ENCODE results near the gene RPS6KA6.
"Not testable (repeated sequence)": the region's sequence is repeated elsewhere in the genome, so short reads cannot be mapped to it uniquely, and the experiment has no call there.

Gene RPS6KA6

DNA sequence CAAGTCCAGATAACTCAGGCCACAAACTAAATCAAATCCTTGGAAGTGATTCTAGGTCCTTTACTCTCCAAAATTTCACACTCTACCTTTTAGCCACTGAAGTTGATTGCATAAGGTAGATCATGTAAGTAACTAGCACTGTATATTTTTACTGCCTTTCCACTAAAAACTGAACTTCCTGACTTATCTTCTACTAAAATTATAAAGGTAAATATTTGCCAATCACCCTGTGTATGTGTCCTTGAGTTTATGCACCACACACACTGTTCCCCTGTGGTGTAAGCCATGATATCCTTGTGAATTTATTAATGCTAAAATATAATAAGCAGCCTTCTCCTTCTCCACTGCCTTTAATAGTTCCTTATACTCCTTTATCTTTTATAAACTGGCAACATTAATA, 25.6 kb downstream of the RPS6KA6 start:
- DNase-seq (ENCODE audit: low spot score), result no peak

DNA sequence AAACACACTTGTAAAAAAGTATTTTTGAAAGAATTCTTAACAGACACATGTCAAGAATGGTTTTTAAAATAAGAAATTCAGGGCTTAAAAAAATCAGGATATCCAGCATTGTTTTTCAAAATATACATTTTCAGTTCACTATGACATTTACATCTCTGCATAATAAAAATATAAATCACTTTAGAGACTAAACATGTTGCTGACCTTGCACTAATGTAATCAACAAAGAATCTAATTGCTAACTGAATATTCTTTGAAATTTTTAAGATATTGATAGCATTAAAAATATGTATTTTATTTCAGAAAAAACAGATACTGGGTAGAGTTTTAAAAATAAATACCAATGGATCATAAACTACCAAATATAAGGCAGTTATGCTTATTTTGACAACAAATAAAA, 26.4 kb downstream of the RPS6KA6 start:
- DNase-seq (ENCODE audit: low spot score), result no peak

DNA sequence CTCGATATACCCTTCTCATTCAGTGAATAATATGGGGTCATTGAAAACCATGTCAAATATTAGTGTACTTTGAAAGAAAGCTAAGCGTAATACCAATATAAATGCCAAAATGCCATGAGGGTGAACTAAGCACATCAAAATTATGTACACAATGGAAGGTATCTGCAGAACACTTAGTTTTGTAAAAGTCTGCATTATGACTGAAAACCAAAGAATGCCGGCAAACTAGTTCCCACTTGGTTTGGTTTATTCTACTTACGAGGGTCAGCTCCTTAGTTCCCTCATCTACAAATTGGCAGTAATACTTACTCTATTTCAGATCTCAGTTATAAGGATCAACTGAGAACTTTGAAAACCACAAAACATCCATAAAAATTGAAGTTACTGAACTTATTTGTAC, 27.3 kb downstream of the RPS6KA6 start:
- no peak for DNase-seq (ENCODE audit: low spot score)

DNA sequence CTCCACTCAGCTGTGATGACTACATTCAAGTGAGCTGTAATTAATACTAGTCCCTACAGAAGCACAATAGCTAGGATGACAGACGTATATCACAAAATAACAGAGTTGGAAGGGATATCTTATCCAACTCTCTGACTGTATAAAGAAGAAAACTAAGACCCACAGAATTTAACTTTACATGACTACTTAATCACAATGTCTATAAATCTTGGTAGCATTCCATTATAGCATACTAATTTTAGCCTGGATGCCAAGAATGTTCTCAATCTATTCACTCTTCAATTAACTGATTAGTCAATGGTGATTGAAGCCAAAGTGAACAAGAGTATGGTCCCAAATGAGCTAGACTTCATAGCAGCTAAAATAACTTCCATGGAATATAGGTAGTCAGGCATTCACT, 31.2 kb downstream of the RPS6KA6 start:
- DNase-seq (ENCODE audit: low spot score), result no peak

DNA sequence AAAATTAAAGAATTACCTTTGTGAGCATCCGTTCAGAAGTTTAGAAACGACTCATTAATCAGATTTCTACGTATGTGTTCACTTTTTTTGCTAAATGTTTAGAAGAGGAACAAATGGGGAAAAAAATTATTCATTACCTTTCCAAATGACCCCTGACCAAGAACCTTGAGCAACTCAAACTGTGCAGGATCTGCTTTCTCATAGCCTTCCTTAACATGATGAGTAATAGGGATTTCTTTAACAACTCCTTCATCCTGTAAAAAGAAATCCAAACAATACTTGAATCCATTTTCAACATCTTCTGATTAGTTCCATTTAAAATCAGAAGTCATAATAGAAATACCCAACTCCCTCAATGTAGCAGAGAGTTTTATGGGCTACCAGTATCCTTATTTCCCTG, 32.1 kb downstream of the RPS6KA6 start:
- no peak for DNase-seq (ENCODE audit: low spot score)

DNA sequence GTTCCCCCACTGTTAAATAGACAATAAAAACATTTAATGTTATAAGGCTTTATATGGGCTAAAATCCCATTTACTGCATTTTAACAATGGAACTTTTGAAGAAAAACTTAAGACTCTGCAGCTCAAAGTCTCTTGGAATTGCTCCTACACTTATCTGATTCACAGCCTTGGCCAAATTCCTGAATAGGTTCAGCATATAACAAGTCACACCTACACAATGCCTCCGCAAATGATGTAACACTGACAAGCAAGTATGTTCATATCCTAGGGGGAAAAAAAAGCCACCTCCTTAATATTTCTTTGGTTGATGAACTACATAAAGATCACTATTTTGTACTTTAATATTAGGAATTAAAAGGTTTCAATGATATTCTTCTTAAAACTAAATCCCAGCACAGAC, 34.5 kb downstream of the RPS6KA6 start:
- no peak for DNase-seq (ENCODE audit: low spot score)

DNA sequence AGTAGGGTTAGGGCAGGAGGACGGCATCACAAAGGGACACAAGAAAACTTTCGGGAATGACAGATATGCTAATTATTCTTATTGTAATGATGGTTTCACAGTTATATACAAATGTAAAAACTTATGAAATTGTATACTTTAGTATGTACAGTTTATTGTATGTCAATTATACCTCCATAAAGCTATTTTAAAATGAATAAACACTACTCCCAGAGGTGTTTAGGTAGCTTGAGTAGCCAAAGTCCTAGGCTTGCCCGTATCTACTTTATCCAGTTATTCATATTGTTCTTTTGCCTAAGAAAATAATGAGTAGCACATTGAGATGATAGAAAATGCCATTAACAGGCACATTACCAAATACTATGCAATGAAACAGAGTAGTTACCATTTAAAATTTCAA, 43.0 kb downstream of the RPS6KA6 start:
- no peak for DNase-seq (ENCODE audit: low spot score)

DNA sequence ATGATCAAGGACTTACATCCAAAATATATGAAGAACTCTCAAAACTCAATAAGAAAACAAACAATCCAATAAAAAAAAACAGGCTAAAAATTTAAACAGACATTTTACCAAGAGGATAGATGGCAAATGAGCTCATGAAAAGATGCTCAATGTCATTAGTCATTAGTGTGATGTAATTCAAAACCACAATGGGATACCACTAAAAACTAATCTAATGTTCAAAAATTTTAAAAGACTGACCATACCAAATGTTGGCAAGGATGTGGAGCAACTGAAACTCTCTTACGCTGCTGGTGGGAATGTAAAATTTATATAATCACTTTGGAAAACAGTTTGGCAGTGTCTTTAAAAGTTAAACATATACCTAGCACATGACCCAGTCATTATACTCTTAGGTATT, 43.7 kb downstream of the RPS6KA6 start:
- no peak for DNase-seq (ENCODE audit: low spot score)

DNA sequence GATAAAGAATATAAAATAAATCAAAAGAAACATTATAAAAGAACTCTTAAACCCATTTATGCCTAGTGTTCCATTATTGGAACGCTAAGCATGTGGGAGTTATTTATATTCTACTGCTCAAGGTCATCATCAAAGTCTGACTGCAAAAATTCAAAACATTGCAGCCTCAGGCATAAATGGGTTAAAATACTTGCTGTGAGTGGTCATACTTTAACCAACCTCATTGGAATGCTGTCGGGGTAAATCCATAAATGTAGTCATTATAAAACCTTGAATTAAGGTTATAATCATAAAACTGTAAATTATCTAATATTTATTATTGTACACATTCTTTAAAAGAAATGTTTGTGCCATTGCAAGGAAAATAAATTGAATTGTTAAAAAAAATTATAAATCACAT, 55.0 kb downstream of the RPS6KA6 start:
- DNase-seq (ENCODE audit: low spot score), result no peak

DNA sequence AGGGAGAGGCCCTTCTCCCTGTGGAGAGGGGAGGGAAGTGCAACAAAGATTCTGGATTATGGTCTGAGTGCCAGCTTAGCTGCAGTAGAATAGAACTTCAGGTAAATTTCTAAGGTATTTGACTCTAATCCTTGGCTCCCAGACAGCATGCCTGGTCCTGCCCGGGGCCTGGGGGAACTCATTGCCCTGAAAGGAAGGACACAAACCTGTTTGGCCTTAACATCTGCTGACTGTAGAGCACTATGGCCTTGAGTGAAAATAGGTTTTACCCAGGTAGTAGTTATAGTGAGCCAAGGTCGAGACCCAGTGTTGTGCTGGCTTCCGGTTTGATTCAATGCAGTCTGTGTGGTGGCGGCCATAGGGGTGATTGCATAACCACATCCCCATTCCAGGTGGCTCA, 64.4 kb downstream of the RPS6KA6 start:
- no peak for DNase-seq (ENCODE audit: low spot score)

DNA sequence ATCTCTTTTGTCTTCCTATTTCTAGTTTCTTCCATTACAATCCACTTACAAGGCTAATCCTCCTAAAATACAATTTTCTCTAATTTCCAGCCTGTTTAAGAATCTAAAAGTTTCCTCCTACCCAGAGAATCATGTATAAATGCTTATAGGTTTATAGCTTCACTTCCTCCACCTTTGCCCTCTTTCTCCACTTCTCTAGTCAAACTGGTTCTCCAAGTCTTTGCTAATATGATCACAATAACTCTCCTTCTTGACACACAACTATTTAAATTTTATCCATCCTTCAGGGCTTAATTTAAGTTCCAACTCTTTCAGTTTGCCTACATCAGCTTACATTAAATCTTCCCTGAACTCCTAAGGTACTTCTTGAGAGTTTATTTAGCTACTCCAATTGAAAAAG, 69.2 kb downstream of the RPS6KA6 start:
- no peak for DNase-seq (ENCODE audit: low spot score)

DNA sequence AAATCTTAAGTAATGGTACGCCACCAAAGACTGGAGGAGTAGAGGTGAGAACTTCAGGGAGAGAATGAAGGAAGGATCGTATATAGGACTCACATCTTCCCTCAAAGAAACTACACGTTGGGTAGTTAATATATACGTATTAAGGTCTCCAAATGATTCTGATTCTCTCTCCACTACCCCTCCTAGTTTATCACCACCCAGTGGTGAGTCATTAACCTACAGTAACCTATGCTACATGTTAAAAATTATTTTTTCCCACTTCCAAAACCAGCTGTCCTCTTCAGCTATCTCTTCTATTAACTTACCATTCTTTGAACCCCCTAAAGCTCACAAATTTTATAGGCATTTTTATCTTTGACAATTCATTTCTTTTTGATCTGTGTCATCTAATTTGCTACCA, 69.7 kb downstream of the RPS6KA6 start:
- no peak for DNase-seq (ENCODE audit: low spot score)

DNA sequence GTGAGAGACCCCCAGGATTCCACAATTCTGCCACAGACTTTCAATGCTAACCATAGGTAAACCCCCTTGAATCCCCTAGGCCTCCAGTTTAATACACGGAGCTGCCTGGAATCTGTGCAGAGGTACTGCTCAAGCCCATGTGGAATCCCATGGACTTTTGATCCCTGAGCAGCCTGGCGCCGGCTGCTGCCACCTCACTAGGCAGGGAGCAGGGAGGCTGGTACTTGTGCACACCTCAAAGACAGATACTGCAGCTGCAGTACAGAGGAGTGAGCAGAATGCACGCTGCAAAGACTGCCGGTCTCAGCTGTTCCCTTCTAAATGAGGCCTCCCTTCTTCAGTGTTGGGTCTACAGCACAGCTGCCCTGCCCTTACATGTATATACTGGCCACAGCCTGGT, 79.4 kb downstream of the RPS6KA6 start:
- DNase-seq (ENCODE audit: low spot score), result no peak

DNA sequence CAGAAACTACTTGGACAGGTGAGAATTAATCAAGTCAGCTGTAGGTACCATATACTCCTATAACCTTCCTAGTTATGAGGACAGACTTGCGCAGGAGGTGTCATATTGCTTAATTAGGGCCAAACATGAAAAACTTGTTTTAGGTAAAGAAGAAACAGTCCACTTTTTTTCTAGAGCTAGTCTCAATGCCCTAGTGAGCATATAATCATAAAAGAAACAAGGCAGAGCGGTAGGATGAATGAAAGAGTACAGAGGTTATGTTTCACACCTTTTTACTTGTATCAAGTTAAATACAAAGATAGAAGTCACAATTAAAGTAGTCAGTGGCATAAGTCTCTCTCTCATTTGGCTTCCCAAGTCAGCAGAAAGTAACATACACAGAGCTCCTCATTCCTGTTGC, 88.9 kb downstream of the RPS6KA6 start:
- no peak for DNase-seq (ENCODE audit: low spot score)

DNA sequence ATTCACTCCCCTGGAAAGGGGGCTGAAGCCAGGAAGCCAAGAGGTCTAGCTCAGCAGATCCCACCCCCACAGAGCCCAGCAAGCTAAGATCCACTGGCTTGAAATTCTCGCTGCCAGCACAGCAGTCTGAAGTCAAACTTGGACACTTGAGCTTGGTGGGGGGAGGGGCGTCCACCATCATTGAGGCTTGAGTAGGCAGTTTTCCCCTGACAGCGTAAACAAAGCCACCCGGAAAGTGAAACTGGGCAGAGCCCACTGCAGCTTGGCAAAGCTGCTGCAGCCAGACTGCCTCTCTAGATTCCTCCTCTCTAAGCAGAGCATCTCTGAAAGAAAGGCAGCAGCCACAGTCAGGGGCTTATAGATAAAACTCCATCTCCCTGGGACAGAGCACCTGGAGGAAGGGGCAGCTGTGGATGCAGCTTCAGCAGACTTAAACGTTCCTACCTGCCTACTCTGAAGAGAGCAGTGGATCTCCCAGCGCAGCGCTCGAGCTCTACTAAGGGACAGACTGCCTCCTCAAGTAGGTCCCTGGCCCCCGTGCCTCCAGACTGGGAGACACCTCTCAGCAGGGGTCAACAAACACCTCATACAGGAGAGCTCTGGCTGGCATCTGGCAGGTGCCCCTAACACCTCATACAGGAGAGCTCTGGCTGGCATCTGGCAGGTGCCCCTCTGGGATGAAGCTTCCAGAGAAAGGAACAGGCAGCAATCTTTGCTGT, 108.4 kb downstream of the RPS6KA6 start:
- DNase-seq (ENCODE audit: low spot score), result not testable (repeated sequence)

DNA sequence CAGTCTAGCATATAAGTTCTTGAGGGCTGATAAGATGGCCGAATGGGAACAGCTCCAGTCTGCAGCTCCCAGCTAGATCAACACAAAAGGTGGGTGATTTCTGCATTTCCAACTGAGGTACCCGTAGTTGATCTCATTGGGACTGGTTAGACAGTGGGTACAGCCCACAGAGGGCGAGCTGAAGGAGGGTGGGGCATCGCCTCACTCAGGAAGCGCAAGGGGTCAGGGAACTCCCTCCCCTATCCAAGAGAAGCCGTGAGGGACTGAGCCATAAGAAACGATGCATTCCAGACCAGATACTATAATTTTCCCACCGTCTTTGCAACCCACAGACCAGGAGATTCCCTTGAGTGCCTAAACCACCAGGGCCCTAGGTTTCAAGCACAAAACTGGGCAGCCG, 109.0 kb downstream of the RPS6KA6 start:
- DNase-seq (ENCODE audit: low spot score), result no peak

DNA sequence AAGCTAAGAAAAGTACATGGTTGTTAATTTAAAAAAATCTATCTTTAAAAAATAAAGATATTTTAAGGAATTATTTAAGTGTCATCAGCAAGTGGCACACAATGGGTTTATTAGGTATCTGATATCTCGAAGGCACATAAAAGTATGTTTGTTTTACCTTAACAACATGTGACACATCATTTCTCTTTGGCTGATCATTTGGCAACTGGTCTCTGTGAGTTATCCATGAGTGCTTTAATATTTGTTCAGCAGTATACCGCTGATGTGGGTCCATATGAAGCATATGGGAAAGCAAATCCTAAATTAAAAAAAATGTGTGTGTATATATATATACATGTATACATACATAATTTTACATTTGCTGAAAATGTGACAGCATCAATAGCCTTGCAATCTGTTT, 123.2 kb downstream of the RPS6KA6 start:
- no peak for DNase-seq (ENCODE audit: low spot score)

DNA sequence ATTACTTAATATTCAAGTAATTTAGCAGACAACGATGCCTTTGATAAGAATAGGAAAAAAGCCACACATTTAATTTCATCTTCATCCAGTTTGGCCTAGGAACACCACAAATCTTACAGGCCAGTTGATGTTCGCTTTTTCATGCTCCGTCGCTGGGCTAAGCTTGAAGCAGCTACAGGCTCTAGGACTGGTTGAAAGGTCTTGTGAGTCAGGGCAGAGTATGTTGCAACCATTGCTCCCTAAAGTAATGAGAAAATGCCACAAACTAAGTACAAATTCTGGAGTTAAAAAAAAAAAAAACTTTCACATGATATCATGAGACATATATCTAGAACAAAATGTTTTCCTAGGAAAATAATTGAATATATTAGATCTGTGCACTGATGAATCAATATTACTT, 123.8 kb downstream of the RPS6KA6 start:
- DNase-seq (ENCODE audit: low spot score), result no peak

DNA sequence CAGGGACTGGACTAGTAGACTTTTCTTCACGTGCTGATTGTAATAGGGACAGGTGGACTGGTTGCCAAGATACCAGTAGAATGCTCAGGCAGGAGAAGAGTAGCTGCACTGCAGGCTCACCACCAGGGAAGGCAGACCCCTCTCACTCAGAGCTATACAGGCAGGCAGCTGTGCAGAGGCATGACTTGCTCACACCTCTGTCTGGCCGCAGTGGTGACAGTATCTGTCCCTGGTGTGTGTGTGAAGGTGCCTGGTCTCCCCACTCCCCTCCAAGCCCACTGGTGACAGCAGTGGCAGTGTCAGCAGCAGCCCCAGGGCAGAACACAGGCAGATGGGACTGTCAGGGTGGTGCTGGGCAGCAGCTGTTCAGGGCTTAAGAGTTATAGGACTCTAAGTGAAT, 140.7 kb downstream of the RPS6KA6 start:
- DNase-seq (ENCODE audit: low spot score), result no peak

DNA sequence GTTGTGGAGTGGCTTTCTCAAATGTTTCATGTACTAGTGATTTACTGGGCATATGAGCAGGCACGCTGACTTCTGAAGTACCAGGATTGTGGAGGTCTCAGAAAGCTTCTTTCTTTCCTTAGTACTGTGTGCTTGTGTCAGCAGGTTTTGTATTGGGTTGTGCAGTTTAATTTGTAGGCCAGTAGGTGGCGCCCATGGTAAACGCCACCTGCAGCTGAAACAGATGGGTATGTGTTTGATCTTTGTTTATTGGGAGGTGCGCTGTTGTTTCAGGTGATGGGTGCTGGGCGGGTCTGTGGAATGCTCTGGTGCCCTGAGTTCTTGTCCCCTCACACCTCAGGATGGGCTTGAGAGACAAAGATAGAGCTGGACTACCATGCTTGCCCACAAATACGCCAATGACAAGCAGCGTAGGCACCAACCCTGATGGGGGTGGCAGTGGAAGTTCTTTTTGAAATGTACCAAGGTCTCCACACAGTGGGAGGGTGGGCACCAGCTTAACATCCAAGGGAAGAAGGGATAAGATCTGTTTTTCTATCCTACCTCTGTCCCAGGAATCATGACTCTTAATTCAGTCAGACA, 141.5 kb downstream of the RPS6KA6 start:
- peak; percentile 61 for DNase-seq (ENCODE audit: low spot score)

DNA sequence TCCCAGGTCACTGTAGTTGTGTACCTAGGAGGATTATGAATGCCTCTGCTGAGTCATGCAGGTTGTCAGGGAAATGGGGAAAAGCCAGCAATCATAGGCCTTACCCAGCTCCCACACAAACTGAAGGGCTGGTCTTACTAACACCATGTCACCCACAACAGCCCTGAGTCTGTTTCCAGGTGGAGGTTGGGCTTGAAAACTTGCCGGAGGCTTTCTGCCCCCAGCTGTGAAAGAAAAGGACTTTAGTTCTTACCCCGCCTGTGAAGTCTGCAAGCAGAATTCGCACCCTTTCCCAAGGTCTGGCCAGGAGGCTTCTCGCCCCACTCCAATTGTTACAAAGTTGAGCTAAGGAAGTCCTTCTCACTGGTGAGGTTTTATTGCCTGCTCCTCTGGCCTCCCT, 143.9 kb downstream of the RPS6KA6 start:
- DNase-seq (ENCODE audit: low spot score), result no peak
